Limb (tissue), 2 donors: ENCODE data around the gene COL4A2.
"Not testable (repeated sequence)": the region's sequence is repeated elsewhere in the genome, so short reads cannot be mapped to it uniquely, and the experiment has no call there.

ENCODE experiments used
- DNase-seq, 2 donors: peaks; one replicate each; pipeline ENCODE4 v3.0.0-alpha.2; 2016; ENCODE audit errors: extremely low spot score in 2 of 2

The COL4A2 gene

DNA sequence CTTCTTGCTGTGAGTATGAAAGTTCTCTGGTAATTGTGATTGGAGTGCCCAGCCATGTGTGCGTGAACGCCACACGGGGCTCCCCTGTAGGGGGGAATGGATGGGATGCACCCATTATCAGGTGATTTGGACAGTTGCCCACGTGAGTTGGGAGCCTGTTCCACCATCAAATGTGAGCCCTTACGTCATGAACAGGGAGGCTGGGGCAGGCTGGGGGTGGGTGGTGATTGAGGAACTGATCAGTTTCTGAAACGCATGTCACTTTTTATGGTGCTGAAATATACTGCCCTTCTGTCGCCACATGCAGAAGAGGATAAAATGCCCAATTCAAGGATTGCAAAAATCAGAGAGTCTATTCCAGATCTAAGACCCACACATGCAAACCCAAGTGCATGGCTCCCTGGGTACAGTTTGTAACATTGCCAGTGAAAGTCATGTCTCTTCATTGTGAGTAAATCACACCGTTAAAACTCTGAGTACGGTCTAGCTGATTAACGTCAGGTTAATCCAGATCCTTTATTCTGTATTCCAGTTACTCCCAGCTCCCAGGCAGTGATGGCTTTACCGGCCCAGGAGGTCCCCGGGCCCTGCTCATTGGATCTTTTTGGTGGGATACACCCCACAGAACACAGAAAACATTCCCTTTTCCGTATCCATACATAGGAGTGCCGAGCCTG, 164.2 kb downstream of the COL4A2 start:
- DNase-seq: no peak

DNA sequence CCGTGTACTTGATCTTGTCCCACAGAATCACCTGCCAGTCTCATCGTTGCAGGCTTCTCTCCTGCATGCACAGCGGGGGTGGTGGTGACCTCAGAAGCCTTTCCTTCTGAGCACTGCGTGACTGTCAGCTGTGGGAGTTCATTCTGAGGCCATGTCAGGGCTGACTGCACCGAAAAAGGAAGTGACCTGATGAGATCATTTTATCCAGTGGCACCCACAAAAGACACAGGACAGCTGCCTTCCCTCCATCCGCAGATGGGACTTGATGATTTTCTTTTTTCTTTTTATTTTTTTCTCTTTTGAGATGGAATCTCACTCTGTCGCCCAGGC, 164.7 kb downstream of the COL4A2 start:
- no peak for DNase-seq

DNA sequence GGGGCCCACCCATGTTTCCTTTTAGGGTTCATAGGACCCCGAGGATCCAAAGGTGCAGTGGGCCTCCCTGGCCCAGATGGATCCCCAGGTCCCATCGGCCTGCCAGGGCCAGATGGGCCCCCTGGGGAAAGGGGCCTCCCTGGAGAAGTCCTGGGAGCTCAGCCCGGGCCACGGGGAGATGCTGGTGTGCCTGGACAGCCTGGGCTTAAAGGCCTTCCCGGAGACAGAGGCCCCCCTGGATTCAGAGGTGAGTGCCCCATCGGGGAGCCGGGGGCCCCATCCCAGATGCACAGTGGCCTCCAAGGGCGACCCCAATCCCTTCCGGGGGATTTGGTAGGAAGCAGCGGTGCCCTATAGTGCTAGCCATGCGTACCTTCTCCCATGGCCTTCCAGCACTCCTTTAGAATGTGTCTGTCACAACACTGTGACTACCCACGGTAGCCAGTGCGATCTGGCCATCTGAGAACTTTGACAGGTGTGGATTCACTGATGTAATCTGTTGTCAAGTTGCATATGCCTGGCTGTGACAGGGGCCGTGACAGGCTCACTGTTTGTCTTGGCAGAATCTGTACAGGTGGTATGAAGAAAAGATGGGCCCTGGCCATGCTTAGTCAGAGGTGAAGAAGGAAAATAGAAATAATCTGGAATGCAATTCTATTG, 165.9 kb downstream of the COL4A2 start:
- DNase-seq: no peak

DNA sequence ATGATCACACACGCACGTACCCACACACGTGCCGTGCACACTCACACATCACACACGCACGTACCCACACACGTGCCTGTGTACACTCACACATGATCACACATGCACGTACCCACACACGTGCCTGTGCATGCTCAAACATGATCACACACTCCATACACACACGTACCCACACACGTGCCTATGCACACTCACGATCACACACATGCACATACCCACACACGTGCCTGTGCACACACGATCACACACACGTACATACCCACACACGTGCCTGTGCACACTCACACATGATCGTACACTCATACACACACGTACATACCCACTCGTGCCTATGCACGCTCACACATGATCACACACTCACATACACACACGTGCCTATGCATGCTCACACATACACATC, 167.6 kb downstream of the COL4A2 start:
- DNase-seq: no peak

DNA sequence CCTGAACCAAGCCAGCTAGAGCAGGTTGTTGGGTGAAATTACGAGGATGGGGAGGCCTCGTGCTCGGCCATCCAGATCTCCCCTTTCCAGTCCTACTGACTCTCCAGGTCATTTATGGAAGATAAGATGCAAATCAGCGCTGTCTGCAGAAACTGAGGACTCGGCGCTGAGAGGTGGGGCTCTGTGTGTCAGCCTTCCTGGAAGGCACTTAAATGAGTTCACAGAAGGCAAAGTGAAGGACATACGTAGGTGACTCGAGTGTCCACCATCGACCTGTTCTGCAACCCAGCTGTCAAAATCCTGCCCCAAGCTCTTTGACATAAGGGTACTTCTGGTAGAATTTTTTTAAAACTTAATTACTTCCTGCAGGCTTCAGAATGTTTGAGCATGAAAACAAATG, 168.0 kb downstream of the COL4A2 start:
- DNase-seq: no peak

GRCh38 chr13:110475550-110476219, 168.6 kb downstream of the COL4A2 start:
- DNase-seq: no peak

- no peak for DNase-seq
These were observed 169.1 kb downstream of the COL4A2 start for GRCh38 chr13:110476220-110476617.

GRCh38 chr13:110477706-110478245, 170.7 kb downstream of the COL4A2 start:
- no peak for DNase-seq

DNA sequence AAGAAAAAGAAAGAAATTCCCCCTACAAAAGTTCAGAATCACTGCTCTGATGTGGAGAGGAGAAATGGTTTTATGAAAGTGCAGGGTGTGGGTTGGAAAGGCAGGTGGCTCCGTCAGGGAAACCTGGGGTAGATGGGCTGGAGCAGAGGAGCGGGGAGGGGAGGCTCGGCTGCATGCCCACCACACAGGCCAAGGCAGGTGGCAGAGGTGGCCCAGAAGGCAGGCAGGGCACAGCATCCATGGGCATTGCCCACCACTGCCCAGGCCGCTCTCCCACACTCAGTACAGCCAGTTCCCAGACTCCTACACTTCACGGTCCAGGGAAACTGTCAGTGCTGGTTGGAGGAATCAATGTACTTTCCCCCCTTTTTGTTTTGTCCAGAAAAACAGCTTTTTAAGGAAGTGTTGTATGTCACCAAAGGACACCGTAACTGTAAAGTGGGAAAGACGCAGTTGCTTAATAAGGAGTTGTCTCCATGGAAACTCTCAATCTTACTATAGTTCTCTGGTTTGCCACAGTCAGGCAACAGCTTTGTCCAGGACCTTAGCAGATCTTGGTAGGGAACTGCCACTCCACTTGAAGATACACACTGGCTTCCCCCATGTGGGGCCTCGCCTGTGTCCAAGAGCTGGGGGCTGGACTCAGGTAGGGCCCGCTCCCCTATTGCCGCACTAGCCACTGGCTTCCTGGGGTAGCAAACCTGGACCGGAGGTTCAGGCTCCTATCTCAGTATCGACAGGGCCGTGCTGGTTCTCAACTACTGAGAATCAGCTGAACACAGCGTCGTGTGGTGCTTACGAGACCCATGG, 171.5 kb downstream of the COL4A2 start:
- DNase-seq: no peak

DNA sequence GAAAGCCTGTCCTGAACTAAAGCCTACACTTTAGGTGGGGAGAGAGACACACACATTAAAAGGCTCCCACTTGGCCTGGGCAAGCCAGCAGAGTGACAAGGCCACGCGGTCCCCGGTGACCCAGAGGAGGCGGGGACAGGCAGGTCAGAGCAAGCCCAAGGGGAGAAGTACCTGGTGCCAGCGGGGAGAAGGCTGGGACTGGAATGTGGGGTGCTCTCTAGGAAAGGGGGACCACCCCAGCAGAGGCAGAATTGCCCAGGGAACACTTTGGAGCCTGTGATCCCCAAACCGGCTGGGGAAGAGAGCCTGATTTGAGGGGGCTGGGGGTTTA, 172.1 kb downstream of the COL4A2 start:
- DNase-seq: no peak

DNA sequence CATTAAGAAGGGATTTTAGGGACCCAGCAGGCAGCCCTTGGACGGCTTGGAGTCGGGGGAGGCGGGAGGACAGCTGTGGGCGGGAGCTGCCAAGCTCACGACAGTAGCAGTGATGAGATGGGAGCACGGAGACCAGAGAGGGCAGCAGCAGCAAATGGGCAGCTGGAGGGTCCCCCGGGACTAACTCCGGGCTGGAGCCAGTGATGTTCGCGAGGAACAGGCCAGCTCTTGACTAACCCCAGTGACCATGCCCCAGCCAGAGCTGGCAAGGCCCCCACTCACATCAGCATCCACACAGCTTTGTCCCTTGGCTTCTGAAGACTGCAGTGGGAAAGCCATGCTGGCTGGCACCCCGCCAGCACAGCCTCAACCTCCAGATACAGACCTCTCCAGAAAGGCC, 172.6 kb downstream of the COL4A2 start:
- no peak for DNase-seq

DNA sequence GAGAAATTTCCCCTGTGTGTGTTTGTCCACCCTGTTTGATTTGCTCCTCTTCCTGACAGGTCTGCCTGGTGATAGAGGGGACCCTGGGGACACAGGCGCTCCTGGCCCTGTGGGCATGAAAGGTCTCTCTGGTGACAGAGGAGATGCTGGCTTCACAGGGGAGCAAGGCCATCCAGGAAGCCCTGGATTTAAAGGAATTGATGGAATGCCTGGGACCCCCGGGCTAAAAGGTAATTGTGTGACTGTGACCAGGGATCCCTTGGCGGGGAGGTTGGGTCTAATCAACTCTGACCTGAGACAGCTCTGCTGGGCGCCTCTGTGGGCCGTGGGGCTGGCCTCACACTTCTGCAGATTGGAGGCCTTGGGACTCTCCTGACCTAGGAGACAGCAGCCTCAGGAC, 173.1 kb downstream of the COL4A2 start:
- no peak for DNase-seq

- no peak for DNase-seq
These were observed 176.4 kb downstream of the COL4A2 start for GRCh38 chr13:110483386-110483968.

DNA sequence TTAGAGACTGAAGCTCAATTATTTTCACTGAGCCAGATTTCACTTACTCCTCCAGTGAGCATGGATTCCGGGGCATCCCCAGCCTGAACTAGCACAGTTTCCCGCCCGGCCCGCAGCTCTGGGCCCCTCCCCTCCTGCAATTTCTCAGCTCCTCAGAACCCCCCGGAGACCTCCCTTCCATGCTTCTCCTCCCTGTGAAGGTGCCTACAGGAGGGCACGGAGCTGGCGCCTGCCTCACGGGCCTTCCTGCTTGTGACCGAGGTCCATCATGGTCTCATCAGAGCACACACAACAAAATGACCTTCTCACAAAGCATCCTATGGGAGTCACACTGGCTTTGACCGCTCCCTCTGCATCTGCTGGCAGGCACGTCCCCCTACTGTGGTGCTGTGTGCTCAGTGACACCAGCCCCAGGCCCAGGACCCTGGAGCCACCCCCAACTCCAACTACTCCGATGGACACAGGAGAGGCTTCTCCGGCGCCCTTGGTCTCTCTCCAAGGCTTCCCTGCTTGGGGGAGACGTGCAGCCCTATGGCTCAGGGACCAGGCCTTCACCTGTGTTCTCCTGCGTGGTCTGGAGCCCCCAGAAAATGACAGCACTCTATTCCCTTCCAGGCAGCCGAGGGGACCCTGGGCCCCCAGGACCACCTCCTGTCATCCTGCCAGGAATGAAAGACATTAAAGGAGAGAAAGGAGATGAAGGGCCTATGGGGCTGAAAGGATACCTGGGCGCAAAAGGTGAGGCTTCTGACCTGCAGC, 177.4 kb downstream of the COL4A2 start:
- no peak for DNase-seq

DNA sequence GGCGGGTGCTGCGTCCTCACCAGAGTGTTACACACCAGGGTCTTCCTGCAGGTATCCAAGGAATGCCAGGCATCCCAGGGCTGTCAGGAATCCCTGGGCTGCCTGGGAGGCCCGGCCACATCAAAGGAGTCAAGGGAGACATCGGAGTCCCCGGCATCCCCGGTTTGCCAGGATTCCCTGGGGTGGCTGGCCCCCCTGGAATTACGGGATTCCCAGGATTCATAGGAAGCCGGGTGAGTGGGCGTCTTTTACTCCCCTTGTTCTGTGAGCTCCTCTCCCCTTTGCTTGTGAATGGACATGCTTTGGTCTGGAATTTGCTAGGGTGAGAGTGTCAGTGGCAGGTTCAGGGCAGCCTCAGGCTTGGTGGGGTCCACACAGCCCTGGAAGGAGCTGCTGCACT, 178.5 kb downstream of the COL4A2 start:
- no peak for DNase-seq

GRCh38 chr13:110486061-110486715, 179.1 kb downstream of the COL4A2 start:
- DNase-seq: no peak

GRCh38 chr13:110486880-110487279, 179.8 kb downstream of the COL4A2 start:
- DNase-seq: not testable (repeated sequence)

GRCh38 chr13:110490009-110490770, 183.1 kb downstream of the COL4A2 start:
- no peak for DNase-seq

DNA sequence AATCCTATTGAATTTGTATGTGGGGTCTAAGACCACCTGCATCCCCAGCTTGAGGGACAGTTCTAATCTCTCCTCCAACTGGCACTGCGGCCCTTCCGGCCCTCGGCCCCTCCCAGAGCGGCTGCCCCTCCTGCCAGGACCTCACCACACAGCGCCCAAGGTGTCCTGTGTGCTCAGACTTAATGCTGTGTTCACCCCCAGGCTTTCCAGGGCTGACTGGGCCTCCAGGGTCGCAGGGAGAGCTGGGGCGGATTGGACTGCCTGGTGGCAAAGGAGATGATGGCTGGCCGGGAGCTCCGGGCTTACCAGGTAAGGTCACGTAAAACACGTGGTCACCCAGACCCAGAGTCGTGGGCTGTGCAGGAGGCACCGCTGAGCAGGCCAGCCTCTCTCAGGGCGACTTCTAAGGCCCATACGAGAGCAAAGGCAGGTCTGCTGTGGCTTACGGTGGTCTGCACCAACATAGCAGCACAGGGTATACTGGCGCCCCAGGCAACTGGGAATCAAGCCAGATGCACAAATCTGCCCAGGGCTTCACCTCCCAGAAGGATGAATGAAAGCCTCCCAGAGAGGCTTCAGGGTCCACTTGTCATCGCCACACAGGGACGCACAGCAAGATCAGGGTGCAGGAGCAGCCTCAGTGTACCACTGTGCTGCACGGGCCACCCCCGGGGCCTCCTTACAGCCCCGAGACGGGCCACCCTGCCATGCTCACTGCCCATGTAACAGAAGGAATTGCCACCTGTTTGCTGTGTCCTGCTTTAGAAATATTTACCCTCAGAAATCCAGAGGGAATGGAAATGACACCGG, 185.0 kb downstream of the COL4A2 start:
- no peak for DNase-seq
